Panc1 (cell line): ENCODE results near the gene GPRC5B. TPM values are rescaled to one million over a fixed set of nuclear protein-coding genes. Genes with fewer than 3 reads are reported as not detected.

Experiments used
- ATAC-seq: fragments of 200-7000 bp; cut with Tn5 transposase; 2 replicates; pipeline ENCODE4 v1.9.1; 2020; ENCODE audit warnings: mild to moderate bottlenecking, moderate library complexity
- Bru-seq: library from RNA; stranded (reverse); fragments of 400-500 nt; gene quantifications from one replicate; lab custom pipeline; 2021; lab: Mats Ljungman, UMichigan
- BruChase-seq, 2 experiments: library from RNA; stranded (reverse); fragments of 400-500 nt; gene quantifications; one replicate each; lab custom pipeline; 2021; lab: Mats Ljungman, UMichigan
- BruUV-seq: library from RNA; stranded (reverse); fragments of 400-500 nt; replicated peaks from 2 replicates; lab custom pipeline; 2021; lab: Mats Ljungman, UMichigan
- CTCF ChIA-PET: fragments of 300-600 bp; sonication (Branson Sonifier 250); formaldehyde crosslinking; loops from one replicate; lab custom pipeline; 2022; ENCODE audit warnings: antibody characterized with exemption; lab: Charles Lee
- POLR2A ChIA-PET: fragments of 300-600 bp; sonication (Branson Sonifier 250); formaldehyde crosslinking; loops from one replicate; lab custom pipeline; 2022; ENCODE audit warnings: antibody characterized with exemption; lab: Charles Lee
- DNase-seq: peaks from one replicate; pipeline ENCODE4 v3.0.0-alpha.2; 2010; ENCODE audit warnings: low read depth, low spot score
- H3K27ac ChIP-seq: 2 replicates; pipeline ENCODE4 v1.5.1; 2011; ENCODE audit warnings: mild to moderate bottlenecking, low read length, inconsistent platforms
- H3K27me3 ChIP-seq: fragments of 200-500 bp; sonication (Bioruptor generic); 2 replicates; pipeline ENCODE4 v1.6.0; 2014; ENCODE audit warnings: low read length, inconsistent platforms; ENCODE audit not compliant: control insufficient read depth, insufficient read depth
- H3K36me3 ChIP-seq: fragments of 200-500 bp; sonication (Bioruptor generic); 2 replicates; pipeline ENCODE4 v1.5.1; 2014; ENCODE audit warnings: inconsistent platforms, mild to moderate bottlenecking, low read length, moderate library complexity; ENCODE audit not compliant: control insufficient read depth, insufficient read depth
- H3K4me1 ChIP-seq: 2 replicates; pipeline ENCODE4 v1.5.1; 2011; ENCODE audit warnings: inconsistent platforms, mild to moderate bottlenecking, low read length, moderate library complexity; ENCODE audit not compliant: control insufficient read depth, insufficient read depth
- H3K4me3 ChIP-seq, 2 experiments: 2 replicates each; pipeline ENCODE4 v1.5.1; 2011 to 2012; ENCODE audit warnings: low read depth in 2 of 2, low read length in 2 of 2, mild to moderate bottlenecking in 2 of 2, inconsistent platforms in 1 of 2, moderate library complexity in 1 of 2
- H3K9me3 ChIP-seq: fragments of 200-500 bp; sonication (Bioruptor generic); 2 replicates; pipeline ENCODE4 v1.5.1; 2014; ENCODE audit warnings: low read depth, mild to moderate bottlenecking, inconsistent platforms, low read length, moderate library complexity; ENCODE audit not compliant: control insufficient read depth, insufficient read depth
- CTCF ChIP-seq: fragments of 450-650 bp; IDR thresholded peaks from 2 replicates; pipeline ENCODE4 v1.5.1; 2017; ENCODE audit warnings: mild to moderate bottlenecking
- POLR2AphosphoS5 ChIP-seq: IDR thresholded peaks from 2 replicates; pipeline ENCODE4 v1.6.1; 2012; ENCODE audit warnings: mild to moderate bottlenecking, low read depth, low read length, moderate library complexity
- REST ChIP-seq, 2 experiments: IDR thresholded peaks; 2 replicates each; pipeline ENCODE4 v1.6.1; 2011 to 2012; ENCODE audit warnings: low read depth in 2 of 2, control low read depth in 1 of 2, low read length in 1 of 2, mild to moderate bottlenecking in 1 of 2, moderate library complexity in 1 of 2; ENCODE audit not compliant: insufficient read depth in 1 of 2
- SIN3A ChIP-seq: IDR thresholded peaks from 2 replicates; pipeline ENCODE4 v1.6.1; 2012; ENCODE audit warnings: low read depth, mild to moderate bottlenecking, low read length, moderate library complexity, borderline replicate concordance; ENCODE audit not compliant: insufficient read depth
- TCF7L2 ChIP-seq: IDR thresholded peaks from 2 replicates; pipeline ENCODE4 v1.6.1; 2011; ENCODE audit warnings: mild to moderate bottlenecking, low read depth, low read length, inconsistent platforms
- in situ Hi-C: cut with HindIII; loops from 2 replicates; pipeline ENCODE4 v1.10.0; 2016; ENCODE audit warnings: low sequenced_read_pairs, low pct_unique_long_range_greater_than_20kb
- intact Hi-C: fragments of 100-400 bp; cut with micrococcal nuclease; formaldehyde crosslinking; loops from one replicate; pipeline ENCODE4 v1.10.0; 2022; ENCODE audit not compliant: unreplicated experiment
- long read RNA-seq: library from polyadenylated mRNA; unstranded; transcript quantifications from one replicate; pipeline ENCODE4 v2.0.0, GENCODE V29; 2021; ENCODE audit not compliant: unreplicated experiment
- polyA plus RNA-seq: library from polyadenylated mRNA; unstranded; fragments of >200 nt; gene quantifications from one replicate; pipeline ENCODE4 v1.2.1, GENCODE V29; 2012; ENCODE audit warnings: missing spikeins; ENCODE audit not compliant: insufficient read length
- total RNA-seq: library from RNA; stranded (reverse); gene quantifications from one replicate; pipeline ENCODE4 v1.2.1, GENCODE V29; 2021; ENCODE audit not compliant: unreplicated experiment

The GPRC5B gene
- 10.4 TPM for total RNA-seq
- polyA plus RNA-seq, result 12.7 TPM
- Bru-seq, nascent RNA, result percentile 43 among the genes with signal in this experiment
- percentile 48 among the genes with signal in this experiment for BruChase-seq, experiment 1, labeled RNA remaining after a 2-hour chase
- percentile 61 among the genes with signal in this experiment for BruChase-seq, experiment 2, labeled RNA remaining after a 6-hour chase
- long read RNA-seq, full-length matches to known transcripts, result 17 of 36 reads
- long read RNA-seq, partial matches to known transcripts, result 9 of 36 reads
- long read RNA-seq, other reads (novel, unspliced or antisense), result 10 of 36 reads

- POLR2A ChIA-PET, result no interaction called here
- BruUV-seq, result no TSS peak
- Histone ChIP-seq H3K36me3 (no peaks in the 10 kb centered on the region), H3K27ac (no peak within 1 kb of the TSS), H3K27me3 (no peaks in the 10 kb centered on the region), H3K4me3 (peak within 1 kb of the TSS; percentile 56 to 78), H3K4me1 (peaks cover 23% of the 10 kb centered on the region), H3K9me3 (no peaks in the 10 kb centered on the region)
- no peak for TF ChIP-seq REST (IDR thresholded peaks at IDR 0.05; ENCODE audit: insufficient read depth in 1 of 2, low read depth in 2 of 2, low read length in 1 of 2)
- TF ChIP-seq SIN3A, result no peak
- no peak for TF ChIP-seq POLR2AphosphoS5
- no peak; the same call in 1 of the 2 replicates for TF ChIP-seq CTCF
- TF ChIP-seq TCF7L2, result no peak
- in situ Hi-C loops, result loop anchor here (25.0 kb wide), 1 partner anchor 248 kb away; no protein-coding TSS in a partner anchor
- intact Hi-C loops, result loop anchor here (5.0 kb wide), 1 partner anchor 178 kb away; no protein-coding TSS in a partner anchor
- CTCF ChIA-PET, result interaction anchor here (0.6 kb wide), 1 partner anchor 167 kb away, joined by 3 read pairs; the partner anchor contains the start of genes IQCK and KNOP1
- DNase-seq, result no peak
- peak; percentile 78 for ATAC-seq
Measured at GRCh38 chr16:19884611-19885450, at the start of gene GPRC5B. Gene GPRC5B, minus strand, starts transcription at chr16:19884848. Its CDS starts 12,003 bp downstream, at chr16:19872845.

GRCh38 chr16:19933740-19934139, 49.1 kb upstream of the GPRC5B start:
- no peak for DNase-seq
- Histone ChIP-seq H3K27ac (no peak overlapping the region), H3K4me3 (no peak overlapping the region), H3K27me3 (peaks cover 16% of the 10 kb centered on the region), H3K36me3 (no peaks in the 10 kb centered on the region), H3K9me3 (no peaks in the 10 kb centered on the region), H3K4me1 (no peaks in the 10 kb centered on the region)
- ChIA-PET CTCF (no interaction called here), POLR2A (interaction anchor here (0.5 kb wide), 1 partner anchor 14 kb away, joined by 3 read pairs; no protein-coding TSS in a partner anchor)
- intact Hi-C loops, result loop anchor here (1.0 kb wide), 1 partner anchor 23 kb away; no protein-coding TSS in a partner anchor
- in situ Hi-C loops, result no loop called here
- TF ChIP-seq REST (IDR thresholded peaks at IDR 0.05; ENCODE audit: insufficient read depth in 1 of 2, low read depth in 2 of 2, low read length in 1 of 2) (no peak), SIN3A (no peak), POLR2AphosphoS5 (no peak), TCF7L2 (no peak), CTCF (no peak)
- no TSS peak for BruUV-seq
- ATAC-seq, result no peak
